Activated CD4-positive, alpha-beta memory T cell treated with anti-CD3 and anti-CD28 coated beads for 36 hours (primary cell): Measurements from ENCODE around the gene MYBPC2. TPM values are rescaled to one million over a fixed set of nuclear protein-coding genes. Genes with fewer than 3 reads are reported as not detected.

Experiments used
- CTCF ChIA-PET: fragments of 350-600 bp; sonication (Branson Sonifier 250); formaldehyde crosslinking; loops from one replicate; lab custom pipeline; 2021; ENCODE audit warnings: antibody characterized with exemption, inconsistent platforms; lab: Charles Lee
- POLR2A ChIA-PET: fragments of 350-600 bp; sonication (Branson Sonifier 250); formaldehyde crosslinking; loops from one replicate; lab custom pipeline; 2021; ENCODE audit warnings: antibody characterized with exemption; lab: Charles Lee
- DNase-seq: peaks from one replicate; pipeline ENCODE4 v3.0.0-alpha.2; 2020
- H3K27ac Mint-ChIP-seq: one replicate; pipeline ENCODE4 v1.8.0; 2021; ENCODE audit warnings: mixed read lengths
- H3K27me3 Mint-ChIP-seq: one replicate; pipeline ENCODE4 v1.8.0; 2021; ENCODE audit warnings: mixed read lengths
- H3K36me3 Mint-ChIP-seq: one replicate; pipeline ENCODE4 v1.8.0; 2021; ENCODE audit warnings: mixed read lengths
- H3K4me1 Mint-ChIP-seq: one replicate; pipeline ENCODE4 v1.8.0; 2021; ENCODE audit warnings: low read depth, mixed read lengths
- H3K4me3 Mint-ChIP-seq: one replicate; pipeline ENCODE4 v1.8.0; 2021; ENCODE audit warnings: mild to moderate bottlenecking, mixed read lengths
- H3K9me3 Mint-ChIP-seq: one replicate; pipeline ENCODE4 v1.8.0; 2021; ENCODE audit warnings: mixed read lengths
- intact Hi-C: fragments of 100-400 bp; cut with micrococcal nuclease; formaldehyde crosslinking; loops from one replicate; pipeline ENCODE4 v1.15.1; 2023
- total RNA-seq, 2 experiments: library from RNA; stranded (reverse); gene quantifications; one replicate each; pipeline ENCODE4 v1.2.3, GENCODE V29; 2021

MYBPC2 gene
- total RNA-seq, 2 experiments from 2014 or later: 0.38 to 0.94 TPM

DNA sequence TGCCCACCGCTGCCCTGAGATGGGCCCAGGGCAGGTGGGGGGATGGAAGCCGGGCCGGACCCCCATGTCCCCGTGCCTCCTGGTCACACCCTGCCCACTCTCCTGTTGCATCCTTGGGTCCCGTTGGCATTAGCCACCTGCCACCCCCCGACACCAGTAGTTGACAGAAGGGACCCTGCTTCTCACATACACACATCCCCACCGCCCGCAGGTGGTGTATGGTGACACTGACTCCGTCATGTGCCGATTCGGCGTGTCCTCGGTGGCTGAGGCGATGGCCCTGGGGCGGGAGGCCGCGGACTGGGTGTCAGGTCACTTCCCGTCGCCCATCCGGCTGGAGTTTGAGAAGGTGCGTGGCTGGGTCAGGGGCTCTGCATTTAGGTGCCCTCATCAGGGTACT is 19.2 kb upstream of the MYBPC2 start:
- DNase-seq: no peak
- H3K4me1 Mint-ChIP-seq: no peaks in the 10 kb centered on the region
- peaks cover 3% of the 10 kb centered on the region for H3K27me3 Mint-ChIP-seq
- intact Hi-C loops: no loop called here
- POLR2A ChIA-PET: no interaction called here
- H3K4me3 Mint-ChIP-seq: no peak overlapping the region
- no peaks in the 10 kb centered on the region for H3K9me3 Mint-ChIP-seq
- CTCF ChIA-PET: interaction anchor here (3.6 kb wide), 1 partner anchor 56 kb away, joined by 13 read pairs; no protein-coding TSS in a partner anchor
- H3K27ac Mint-ChIP-seq: no peak overlapping the region
- H3K36me3 Mint-ChIP-seq: peaks cover 32% of the 10 kb centered on the region

DNA sequence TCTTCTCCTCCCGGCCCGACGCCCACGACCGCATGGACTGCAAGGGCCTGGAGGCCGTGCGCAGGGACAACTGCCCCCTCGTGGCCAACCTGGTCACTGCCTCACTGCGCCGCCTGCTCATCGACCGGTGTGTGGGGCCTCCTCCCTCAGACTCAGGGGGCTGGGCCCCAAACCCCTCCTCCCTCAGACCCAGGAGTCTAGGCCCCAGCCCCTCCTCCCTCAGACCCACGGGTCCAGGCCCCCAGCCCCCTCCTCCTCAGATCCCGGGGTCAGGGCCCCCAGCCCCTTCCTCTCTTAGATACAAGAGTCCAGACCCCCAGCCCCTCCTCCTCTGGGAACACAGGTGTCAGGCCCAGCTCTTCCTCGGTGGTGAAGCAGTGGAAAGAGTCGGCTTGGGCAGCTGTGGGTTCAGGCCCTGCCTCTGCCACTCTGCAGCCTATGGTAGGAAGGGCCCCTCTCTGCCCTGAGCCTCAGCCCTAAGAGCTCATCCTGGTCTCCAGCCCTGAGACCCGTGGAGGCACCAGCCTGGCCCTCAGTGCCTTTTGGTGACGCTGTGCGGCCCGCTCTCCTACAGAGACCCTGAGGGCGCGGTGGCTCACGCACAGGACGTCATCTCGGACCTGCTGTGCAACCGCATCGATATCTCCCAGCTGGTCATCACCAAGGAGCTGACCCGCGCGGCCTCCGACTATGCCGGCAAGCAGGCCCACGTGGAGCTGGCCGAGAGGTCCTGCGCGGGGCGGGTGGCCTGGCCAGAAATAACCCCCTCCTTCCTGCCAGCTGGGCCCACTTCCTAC is 17.6 kb upstream of the MYBPC2 start:
- Mint-ChIP-seq H3K4me3 (no peak overlapping the region), H3K27me3 (peaks cover 12% of the 10 kb centered on the region), H3K4me1 (peaks cover 3% of the 10 kb centered on the region), H3K9me3 (no peaks in the 10 kb centered on the region), H3K27ac (no peak overlapping the region), H3K36me3 (peaks cover 29% of the 10 kb centered on the region)
- intact Hi-C loops: loop anchor here (1.0 to 5.0 kb wide), 2 partner anchors 47 to 58 kb away; no protein-coding TSS in a partner anchor
- POLR2A ChIA-PET: interaction anchor here (0.7 to 1.2 kb wide), 2 partner anchors 52 to 58 kb away, joined by 3 read pairs; no protein-coding TSS in a partner anchor
- peak; percentile 81 for DNase-seq
- CTCF ChIA-PET: interaction anchor here (0.6 to 2.2 kb wide), 11 partner anchors 10 to 147 kb away, joined by 3 to 26 read pairs (median 4); partner anchors contain the start of genes NR1H2 and POLD1

GRCh38 chr19:50415661-50416033 is 17.0 kb upstream of the MYBPC2 start:
- no peak overlapping the region for H3K4me3 Mint-ChIP-seq
- intact Hi-C loops: loop anchor here (5.0 kb wide), 1 partner anchor 47 kb away; no protein-coding TSS in a partner anchor
- H3K4me1 Mint-ChIP-seq: peaks cover 5% of the 10 kb centered on the region
- H3K27ac Mint-ChIP-seq: no peak overlapping the region
- POLR2A ChIA-PET: interaction anchor here (0.7 to 1.2 kb wide), 2 partner anchors 53 to 59 kb away, joined by 3 read pairs; no protein-coding TSS in a partner anchor
- CTCF ChIA-PET: interaction anchor here (0.6 to 2.2 kb wide), 11 partner anchors 11 to 147 kb away, joined by 3 to 26 read pairs (median 4); partner anchors contain the start of genes NR1H2 and POLD1
- H3K27me3 Mint-ChIP-seq: peaks cover 16% of the 10 kb centered on the region
- H3K9me3 Mint-ChIP-seq: no peaks in the 10 kb centered on the region
- no peak for DNase-seq
- H3K36me3 Mint-ChIP-seq: peaks cover 24% of the 10 kb centered on the region

GRCh38 chr19:50416034-50416977 is 16.4 kb upstream of the MYBPC2 start:
- ChIA-PET POLR2A (interaction anchor here (1.2 kb wide), 1 partner anchor 54 kb away, joined by 3 read pairs; no protein-coding TSS in a partner anchor), CTCF (interaction anchor here (0.8 to 2.2 kb wide), 6 partner anchors 32 to 148 kb away, joined by 3 to 26 read pairs (median 6); partner anchors contain the start of gene POLD1)
- Mint-ChIP-seq H3K9me3 (no peaks in the 10 kb centered on the region), H3K27ac (no peak overlapping the region), H3K27me3 (peaks cover 19% of the 10 kb centered on the region), H3K36me3 (peaks cover 23% of the 10 kb centered on the region), H3K4me1 (peaks cover 5% of the 10 kb centered on the region), H3K4me3 (no peak overlapping the region)
- intact Hi-C loops: loop anchor here (5.0 kb wide), 1 partner anchor 46 kb away; no protein-coding TSS in a partner anchor
- no peak for DNase-seq

DNA sequence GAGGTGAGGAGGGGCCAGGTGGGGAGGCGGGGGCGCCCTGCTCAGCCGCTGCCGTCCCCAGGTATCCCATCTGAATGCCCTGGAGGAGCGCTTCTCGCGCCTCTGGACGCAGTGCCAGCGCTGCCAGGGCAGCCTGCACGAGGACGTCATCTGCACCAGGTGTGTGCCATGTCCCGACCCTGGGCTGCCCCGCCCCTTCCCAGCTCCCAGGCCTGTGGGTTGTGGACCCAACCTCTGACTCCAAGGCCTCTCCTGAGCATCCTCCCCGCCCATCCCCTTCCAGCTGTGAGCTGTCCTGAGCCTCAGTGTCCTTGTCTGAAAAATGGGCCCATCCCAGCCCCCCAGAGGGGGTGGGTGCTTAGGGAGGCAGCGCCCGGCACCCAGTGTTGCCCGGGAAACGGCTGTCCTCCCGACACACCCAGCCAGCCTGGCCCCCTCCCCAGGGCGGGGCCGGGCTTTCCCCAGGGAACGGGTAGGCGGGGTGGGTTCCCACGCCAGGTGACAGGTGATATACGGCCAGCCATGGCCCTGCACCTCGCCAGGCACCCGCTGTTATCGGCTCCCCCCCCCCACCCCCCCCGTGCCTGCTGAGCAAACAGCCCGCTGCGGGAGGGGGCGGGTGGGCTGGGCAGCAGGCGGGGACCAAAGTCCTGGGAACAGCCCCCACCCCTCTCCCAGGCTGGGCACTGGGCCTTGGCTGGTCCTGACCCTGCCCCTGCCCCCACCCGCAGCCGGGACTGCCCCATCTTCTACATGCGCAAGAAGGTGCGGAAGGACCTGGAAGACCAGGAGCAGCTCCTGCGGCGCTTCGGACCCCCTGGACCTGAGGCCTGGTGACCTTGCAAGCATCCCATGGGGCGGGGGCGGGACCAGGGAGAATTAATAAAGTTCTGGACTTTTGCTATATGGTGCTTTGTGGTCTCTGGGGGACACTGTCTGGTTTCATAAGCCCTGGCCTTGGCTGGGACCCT is 15.3 kb upstream of the MYBPC2 start:
- intact Hi-C loops: loop anchor here (5.0 kb wide), 1 partner anchor 45 kb away; no protein-coding TSS in a partner anchor
- H3K9me3 Mint-ChIP-seq: no peaks in the 10 kb centered on the region
- POLR2A ChIA-PET: no interaction called here
- peaks cover 5% of the 10 kb centered on the region for H3K4me1 Mint-ChIP-seq
- no peak overlapping the region for H3K4me3 Mint-ChIP-seq
- peaks cover 23% of the 10 kb centered on the region for H3K36me3 Mint-ChIP-seq
- peaks cover 23% of the 10 kb centered on the region for H3K27me3 Mint-ChIP-seq
- H3K27ac Mint-ChIP-seq: no peak overlapping the region
- DNase-seq: no peak
- CTCF ChIA-PET: no interaction called here

GRCh38 chr19:50418176-50419021 is 14.3 kb upstream of the MYBPC2 start, which contains the start of gene SPIB:
Gene SPIB (plus strand): TSS chr19:50418938. CDS start chr19:50418963, 25 bp downstream.
- H3K9me3 Mint-ChIP-seq: no peaks in the 10 kb centered on the region
- H3K4me1 Mint-ChIP-seq: peaks cover 5% of the 10 kb centered on the region
- peaks cover 23% of the 10 kb centered on the region for H3K27me3 Mint-ChIP-seq
- H3K36me3 Mint-ChIP-seq: peaks cover 15% of the 10 kb centered on the region
- intact Hi-C loops: loop anchor here (5.0 kb wide), 1 partner anchor 44 kb away; no protein-coding TSS in a partner anchor
- DNase-seq: no peak
- H3K4me3 Mint-ChIP-seq: no peak within 1 kb of the TSS
- no peak within 1 kb of the TSS for H3K27ac Mint-ChIP-seq
- POLR2A ChIA-PET: interaction anchor here (0.7 kb wide), 1 partner anchor 8 kb away, joined by 3 read pairs; no protein-coding TSS in a partner anchor
- CTCF ChIA-PET: no interaction called here

- Mint-ChIP-seq H3K27me3 (peaks cover 27% of the 10 kb centered on the region), H3K9me3 (no peaks in the 10 kb centered on the region), H3K36me3 (peaks cover 12% of the 10 kb centered on the region), H3K4me3 (no peak overlapping the region), H3K4me1 (peaks cover 5% of the 10 kb centered on the region), H3K27ac (no peak overlapping the region)
- no peak for DNase-seq
- POLR2A ChIA-PET: interaction anchor here (0.7 kb wide), 1 partner anchor 9 kb away, joined by 3 read pairs; no protein-coding TSS in a partner anchor
- CTCF ChIA-PET: interaction anchor here (2.9 kb wide), 1 partner anchor 62 kb away, joined by 9 read pairs; no protein-coding TSS in a partner anchor
- intact Hi-C loops: loop anchor here (5.0 kb wide), 1 partner anchor 43 kb away; no protein-coding TSS in a partner anchor
These were observed 13.6 kb upstream of the MYBPC2 start for GRCh38 chr19:50419022-50419579.

DNA sequence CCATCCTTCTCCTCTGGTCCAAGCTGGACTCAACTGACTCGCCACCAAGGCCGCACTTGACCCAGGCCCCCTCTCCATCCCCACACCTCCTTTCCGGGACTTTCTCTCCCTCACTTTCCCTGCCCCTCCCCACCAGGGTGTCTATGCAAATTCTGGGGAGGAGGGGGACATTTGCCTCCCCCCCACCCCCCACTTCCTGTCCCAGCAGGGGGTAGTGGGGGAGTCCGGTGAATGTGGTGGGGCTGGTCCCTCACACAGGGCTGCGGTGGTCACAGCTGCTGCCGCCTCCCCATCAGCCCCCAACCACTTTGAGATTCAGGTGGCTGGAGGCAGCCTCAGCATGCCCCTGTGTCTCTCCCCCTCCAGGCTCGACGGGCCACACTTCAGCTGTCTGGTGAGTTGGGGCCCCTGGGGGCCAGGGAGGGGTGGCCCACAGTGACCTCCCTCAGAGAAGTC is 13.1 kb upstream of the MYBPC2 start:
- H3K27ac Mint-ChIP-seq: no peak overlapping the region
- intact Hi-C loops: loop anchor here (5.0 kb wide), 1 partner anchor 43 kb away; no protein-coding TSS in a partner anchor
- H3K27me3 Mint-ChIP-seq: peaks cover 27% of the 10 kb centered on the region
- no peak overlapping the region for H3K4me3 Mint-ChIP-seq
- H3K9me3 Mint-ChIP-seq: no peaks in the 10 kb centered on the region
- peaks cover 5% of the 10 kb centered on the region for H3K4me1 Mint-ChIP-seq
- no peak for DNase-seq
- H3K36me3 Mint-ChIP-seq: peaks cover 8% of the 10 kb centered on the region
- CTCF ChIA-PET: interaction anchor here (2.9 kb wide), 1 partner anchor 62 kb away, joined by 9 read pairs; no protein-coding TSS in a partner anchor
- POLR2A ChIA-PET: no interaction called here

GRCh38 chr19:50420127-50420526 is 12.6 kb upstream of the MYBPC2 start:
- Mint-ChIP-seq H3K4me3 (no peak overlapping the region), H3K9me3 (no peaks in the 10 kb centered on the region), H3K27ac (no peak overlapping the region), H3K36me3 (peaks cover 5% of the 10 kb centered on the region), H3K27me3 (peaks cover 27% of the 10 kb centered on the region), H3K4me1 (peaks cover 5% of the 10 kb centered on the region)
- POLR2A ChIA-PET: no interaction called here
- intact Hi-C loops: no loop called here
- CTCF ChIA-PET: interaction anchor here (2.9 kb wide), 1 partner anchor 63 kb away, joined by 9 read pairs; no protein-coding TSS in a partner anchor
- no peak for DNase-seq
